ENCODE results near the gene RILPL2.
"Not testable (repeated sequence)": the region's sequence is repeated elsewhere in the genome, so short reads cannot be mapped to it uniquely, and the experiment has no call there.

Gene RILPL2, protein sequence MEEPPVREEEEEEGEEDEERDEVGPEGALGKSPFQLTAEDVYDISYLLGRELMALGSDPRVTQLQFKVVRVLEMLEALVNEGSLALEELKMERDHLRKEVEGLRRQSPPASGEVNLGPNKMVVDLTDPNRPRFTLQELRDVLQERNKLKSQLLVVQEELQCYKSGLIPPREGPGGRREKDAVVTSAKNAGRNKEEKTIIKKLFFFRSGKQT

DNA sequence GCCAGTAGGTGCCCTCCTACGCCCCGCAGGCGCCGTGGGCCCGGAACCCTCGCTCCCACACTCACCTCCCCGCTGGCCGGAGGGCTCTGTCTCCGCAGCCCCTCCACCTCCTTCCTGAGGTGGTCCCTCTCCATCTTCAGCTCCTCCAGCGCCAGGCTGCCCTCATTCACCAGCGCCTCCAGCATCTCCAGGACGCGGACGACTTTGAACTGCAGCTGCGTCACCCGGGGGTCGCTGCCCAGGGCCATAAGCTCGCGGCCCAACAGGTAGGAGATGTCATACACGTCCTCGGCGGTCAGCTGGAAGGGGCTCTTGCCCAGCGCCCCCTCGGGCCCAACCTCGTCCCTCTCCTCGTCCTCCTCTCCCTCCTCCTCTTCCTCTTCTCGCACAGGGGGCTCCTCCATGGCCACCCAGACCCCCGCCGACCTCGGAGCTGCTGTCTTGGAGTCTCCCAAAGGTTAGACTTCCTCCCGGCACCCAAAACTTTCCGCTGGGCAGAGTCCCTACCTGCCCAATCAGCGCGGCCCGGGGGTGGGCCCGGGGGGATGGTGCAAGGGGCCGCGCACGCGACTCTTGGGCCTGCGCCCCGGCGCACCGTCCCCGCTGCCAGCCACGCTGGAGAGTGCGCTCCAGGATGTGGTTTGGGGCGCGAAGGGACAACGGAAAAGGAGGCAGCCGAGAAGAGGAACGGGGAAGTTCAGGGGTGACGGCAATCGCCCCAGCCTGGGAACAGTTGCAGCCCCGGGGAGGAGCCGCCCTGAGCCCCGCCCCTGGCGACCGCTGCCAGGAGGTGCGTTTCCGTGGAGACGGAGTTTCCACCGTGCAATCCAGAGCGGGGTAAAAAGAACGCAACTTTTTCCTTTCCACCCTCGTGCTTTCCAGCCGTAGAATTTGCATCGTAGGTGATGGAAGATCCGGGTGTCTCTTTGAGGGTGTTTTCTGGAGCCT lies at the start of gene RILPL2:
Gene RILPL2 (minus strand): TSS at position 668 of the 948 bp plus-strand sequence. CDS start 264 bp downstream, at position 404.
- peak; percentile 68 to 80 (median 76) for DNase-seq

DNA sequence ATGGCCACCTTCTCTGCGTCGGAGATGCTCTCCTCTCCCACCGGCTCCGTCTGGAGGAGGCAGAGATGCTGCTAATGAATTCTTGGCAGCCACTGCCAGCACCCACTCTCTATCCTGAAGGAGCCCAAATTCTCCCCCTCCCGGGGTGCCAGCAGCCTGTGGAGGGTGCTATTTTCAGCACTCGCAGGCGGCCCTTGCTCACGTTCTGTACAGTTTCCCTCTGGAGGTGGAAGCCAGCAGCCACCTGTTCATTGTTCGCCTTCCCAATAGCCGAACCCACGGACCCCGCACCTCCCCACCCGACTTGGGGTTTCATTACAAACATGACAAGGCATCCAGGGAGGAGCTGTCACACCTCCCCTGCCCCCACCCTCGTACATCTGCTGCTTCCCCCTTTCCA lies 49.3 kb upstream of the RILPL2 start:
- DNase-seq, result no peak

DNA sequence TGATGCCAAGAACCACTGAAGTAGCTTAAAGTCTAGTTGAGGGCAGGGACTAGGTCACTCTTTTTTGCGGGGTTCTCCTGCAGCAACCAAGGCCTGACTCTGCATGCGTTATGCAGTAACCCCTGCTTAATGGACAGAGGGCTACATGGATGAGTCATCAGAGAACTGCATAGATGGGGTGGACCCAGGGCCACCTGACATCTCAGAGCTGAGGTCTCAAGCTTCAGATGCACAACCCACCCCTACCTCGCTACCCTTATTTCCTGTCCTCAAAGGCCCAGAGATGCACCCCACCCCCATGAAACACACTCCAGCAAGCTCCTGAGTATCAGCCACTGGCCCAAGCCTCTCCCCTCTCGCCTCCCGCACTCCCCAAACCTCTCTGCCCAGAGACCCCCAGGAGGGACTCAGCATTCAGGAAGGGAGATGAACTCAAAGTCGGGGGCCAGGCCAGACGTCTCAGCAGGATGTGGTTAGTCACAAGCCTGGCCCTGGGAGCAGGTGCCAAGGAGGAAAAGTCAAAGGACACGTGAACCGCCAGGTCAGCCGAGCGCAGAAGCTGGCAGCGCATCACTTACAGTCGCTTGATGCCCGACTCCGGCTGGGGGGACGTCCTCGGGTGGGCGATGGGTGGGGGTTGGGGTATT lies 47.2 kb upstream of the RILPL2 start:
- no peak for DNase-seq

DNA sequence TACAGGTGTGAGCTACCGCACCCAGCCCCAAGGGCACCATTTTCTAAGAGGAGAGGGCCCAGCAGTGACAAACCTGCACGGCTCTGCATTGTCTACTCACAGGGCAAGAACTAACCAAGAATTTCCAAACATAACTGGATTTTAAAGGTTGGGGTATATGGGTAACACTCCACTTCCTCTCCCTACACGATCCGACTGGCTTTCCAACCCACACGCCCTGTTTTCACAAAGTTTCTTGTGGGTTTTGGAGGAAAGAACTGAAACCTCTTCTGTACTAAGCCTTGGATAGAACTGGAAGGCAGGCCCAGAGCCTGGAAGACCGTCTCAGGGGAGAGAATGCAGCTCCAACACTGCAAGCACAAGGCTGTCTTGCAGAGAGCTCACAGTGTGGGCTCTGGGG lies 46.4 kb upstream of the RILPL2 start:
- no peak for DNase-seq

DNA sequence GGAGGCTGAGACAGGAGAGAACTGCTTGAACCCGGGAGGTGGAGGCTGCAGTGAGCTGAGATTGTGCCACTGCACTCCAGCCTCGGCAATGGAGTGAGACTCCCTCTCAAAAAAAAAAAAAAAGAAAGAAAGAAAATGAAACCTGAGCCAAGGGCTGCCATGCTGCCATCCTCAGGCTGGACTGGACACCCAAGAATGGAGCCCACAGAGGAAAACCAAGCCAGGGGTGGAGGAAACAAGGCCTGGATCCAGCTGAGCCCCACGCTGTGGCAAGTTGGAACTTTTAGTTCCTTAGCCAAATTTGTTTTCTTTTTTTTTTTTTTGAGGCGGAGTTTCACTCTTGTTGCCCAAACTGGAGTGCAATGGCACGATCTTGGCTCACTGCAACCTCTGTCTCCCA lies 44.8 kb upstream of the RILPL2 start:
- DNase-seq, result not testable (repeated sequence)

DNA sequence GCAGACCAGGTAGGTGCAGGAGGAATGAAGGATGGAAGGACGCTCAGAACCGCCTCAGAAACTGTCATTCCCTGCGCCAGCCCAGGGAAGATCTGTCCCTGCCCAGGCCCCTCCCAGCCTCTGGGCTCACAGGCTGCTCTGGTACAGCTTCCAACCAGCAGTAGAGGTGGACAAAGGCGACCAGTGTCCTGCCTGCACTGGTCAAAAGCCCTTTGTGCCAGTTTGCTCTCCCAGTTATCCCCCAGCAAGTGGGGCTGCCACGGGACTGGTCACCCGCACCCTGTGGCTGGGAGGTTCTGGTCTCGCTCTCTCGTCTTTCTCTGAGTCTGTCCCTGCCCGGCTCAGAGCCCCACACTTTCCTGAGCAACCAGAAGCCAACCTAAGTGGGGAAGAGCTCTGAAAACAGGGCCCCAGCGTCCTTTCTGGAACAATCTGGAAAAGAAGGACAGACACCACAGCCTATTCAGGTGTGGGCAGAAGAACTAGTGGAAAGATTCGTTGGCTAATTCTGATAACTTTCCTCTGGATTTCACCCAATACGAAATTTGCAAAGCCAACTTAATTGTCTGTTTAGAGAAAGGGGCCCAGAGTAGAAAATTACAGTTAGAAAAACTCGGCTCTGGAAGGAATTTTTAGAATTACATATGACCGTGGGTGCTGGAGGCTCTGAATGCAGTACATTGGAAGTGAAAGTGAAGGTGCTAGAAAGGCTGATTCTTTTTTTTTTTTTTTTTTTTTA lies 43.1 kb upstream of the RILPL2 start:
- no peak for DNase-seq

DNA sequence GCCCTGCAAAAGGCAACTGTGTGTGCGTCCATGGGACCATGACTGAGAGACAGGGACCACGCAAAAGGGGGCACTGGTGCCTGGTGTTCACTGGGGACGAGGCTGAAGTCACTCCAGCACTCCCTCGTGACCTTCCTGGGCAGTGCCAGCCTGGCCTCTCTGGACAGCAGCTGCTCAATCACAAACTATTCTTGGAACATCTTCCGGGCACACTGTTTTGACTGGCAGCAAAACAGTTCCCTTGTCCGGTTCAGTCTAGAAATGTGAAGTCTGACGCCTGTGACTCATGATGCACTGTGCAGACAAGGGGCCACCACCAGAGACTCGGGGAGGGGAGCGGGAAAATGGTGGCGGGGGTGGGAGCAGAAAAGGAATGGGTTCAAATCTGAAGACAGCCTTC lies 42.3 kb upstream of the RILPL2 start:
- no peak for DNase-seq

DNA sequence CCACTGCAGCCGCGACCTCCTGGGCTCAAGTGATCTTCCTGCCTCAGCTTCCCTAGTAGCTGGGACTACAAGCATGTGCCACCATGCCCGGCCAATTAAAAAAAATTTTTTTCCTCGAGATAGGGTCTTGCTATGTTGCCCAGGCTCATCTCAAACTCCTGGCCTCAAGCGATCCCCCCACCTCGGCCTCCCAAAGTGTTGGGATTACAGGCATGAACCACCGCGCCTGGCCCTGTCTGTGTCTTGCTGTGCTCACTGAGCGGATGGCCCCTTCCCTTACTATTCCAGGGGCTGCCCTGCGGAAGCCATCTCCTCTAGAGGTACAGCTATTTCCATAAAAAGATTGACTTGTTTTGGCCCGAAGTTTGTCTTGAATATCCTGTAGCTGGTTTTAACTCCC lies 41.6 kb upstream of the RILPL2 start:
- no peak for DNase-seq

DNA sequence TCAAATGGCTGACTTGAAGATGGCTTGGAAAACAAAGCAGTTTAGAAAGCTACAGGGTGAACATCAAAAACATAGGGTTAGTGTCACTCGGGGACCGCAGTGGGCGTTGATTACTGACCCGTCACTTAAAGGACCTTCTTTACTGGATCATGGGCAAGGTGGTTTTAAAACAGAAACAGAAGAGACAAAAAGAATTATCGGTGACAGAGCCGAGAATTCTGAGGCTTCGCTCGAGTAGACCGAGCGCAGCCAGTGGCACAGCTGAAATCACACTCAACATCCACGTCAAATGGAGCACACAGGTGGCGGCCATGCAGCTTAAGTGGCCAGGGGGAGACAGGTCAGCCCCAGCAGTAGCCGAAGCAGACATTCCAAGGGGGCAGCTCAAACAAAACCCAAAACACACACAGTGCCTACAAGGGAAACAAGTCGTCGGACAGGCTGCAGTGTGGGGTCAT lies 38.8 kb upstream of the RILPL2 start:
- DNase-seq, result no peak

DNA sequence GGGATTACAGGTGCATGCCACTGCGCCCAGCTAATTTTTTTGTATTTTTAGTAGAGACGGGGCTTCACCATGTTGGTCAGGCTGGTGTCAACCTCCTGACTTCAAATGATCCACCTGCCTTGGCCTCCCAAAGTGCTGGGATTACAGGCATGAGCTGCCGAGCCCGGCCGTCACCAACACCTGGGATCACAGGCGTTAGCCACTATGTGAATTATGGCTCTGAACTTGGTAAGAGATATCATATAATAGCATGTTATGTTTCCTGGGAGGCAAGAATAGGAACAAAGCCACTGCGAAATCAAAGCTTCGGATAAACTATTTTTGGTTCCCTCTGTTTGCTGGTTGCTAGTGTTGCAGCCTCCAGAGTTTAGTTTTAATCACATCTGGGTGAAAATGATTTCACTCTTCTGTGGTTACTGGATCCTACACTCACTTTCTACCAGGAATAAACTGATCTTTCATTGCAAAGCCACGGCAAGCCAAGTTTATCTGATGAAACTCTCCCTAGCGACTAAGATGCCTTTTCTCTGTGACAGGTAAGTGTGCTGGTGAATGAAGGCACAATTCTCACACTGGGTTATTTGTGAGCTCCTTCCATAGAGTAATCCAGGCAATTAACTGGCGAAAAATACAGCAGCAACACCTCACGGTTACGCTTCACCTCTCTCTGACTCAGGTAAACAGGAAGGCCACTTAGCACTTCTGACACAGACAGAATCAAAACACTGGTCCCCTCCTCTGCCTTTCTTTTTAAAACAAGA lies 38.2 kb upstream of the RILPL2 start:
- DNase-seq, result no peak

DNA sequence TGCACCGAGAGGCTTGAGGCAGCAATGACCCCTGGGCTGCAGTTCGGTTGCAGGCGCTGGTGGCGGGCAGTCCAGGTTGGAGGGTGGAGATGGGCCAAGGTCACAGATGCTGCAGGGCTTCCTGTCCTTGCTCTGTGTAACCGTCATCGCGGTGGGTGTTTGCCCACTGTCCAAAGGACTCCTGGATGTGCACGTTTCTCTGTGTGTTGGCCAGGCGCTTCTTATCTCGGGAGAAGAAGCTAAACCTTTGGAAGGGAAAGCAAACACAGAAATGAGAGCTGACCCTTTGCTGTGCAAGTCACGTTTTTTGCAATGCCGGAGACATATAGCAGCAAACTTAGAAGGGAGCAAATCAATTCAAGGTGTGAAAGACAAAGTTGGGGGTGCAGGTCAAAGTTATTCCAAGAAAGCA lies 36.0 kb upstream of the RILPL2 start:
- no peak for DNase-seq

DNA sequence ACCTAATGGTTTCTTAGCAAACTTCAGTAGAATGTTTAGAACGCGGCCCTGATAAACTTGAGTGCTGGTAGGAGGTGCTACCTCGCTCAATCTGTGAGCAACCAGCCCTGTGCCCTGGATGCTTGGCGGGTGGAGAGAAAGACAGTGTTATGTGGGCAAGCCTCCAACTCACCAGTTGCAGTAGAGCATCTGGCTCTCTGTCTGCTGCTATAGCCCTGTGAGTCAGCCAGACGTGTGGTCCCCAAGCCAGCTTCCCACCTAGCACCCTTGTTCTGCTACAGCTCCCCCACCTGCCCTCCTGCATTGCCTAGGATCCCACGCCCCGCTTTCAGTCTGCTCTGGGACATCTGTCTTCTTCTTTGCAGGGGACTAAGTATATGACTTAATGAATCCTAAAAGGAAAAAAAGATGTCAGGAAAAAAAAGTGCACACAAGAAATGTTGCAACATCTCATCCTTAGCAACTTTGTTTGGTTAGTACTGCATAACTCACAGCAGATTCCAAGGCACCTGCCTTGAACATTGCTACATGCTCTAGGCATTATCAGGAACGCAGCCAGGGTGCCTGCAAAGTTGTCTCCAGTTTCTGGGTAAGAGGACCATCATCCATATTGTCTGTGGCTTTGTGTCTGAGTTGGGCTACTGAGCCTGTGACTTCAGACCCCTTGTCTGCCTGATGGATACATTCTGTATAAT lies 35.0 kb upstream of the RILPL2 start:
- DNase-seq, result no peak

DNA sequence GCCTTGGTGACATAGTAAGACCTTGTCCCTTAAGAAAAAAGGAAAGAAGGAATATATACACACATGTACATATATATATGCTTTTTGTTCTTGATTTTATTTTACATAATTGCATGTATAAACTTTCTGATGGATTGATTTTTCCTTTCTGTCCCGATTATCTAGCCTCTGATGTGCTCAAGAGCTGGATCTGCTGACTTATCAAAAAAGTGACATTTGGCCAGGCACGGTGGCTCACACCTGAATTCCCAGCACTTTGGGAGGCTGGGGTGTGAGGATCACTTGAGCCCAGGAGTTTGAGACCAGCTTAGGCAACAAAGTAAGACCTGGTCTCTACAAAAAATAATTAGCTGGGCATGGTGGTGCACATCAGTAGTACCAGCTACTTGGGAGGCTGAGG lies 33.5 kb upstream of the RILPL2 start:
- DNase-seq, result no peak

DNA sequence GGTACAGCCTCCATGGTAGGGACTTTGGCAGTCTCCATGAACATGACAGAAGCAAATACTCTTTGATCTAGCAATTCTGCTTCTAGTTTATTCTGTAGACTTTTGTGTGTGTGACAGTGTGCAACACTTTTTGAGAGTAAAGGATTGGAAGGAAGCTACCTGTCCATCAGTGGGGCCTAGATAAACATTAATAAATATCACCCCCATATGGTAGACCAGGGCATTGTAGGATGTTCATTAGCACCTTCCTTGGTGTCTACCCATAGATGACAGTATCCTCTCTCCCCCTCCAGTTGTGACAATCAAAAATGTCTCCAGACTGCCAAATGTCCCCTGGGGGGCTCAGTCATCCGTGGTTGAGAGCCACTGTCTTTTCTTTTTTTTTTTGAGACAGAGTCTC lies 32.3 kb upstream of the RILPL2 start:
- no peak for DNase-seq

DNA sequence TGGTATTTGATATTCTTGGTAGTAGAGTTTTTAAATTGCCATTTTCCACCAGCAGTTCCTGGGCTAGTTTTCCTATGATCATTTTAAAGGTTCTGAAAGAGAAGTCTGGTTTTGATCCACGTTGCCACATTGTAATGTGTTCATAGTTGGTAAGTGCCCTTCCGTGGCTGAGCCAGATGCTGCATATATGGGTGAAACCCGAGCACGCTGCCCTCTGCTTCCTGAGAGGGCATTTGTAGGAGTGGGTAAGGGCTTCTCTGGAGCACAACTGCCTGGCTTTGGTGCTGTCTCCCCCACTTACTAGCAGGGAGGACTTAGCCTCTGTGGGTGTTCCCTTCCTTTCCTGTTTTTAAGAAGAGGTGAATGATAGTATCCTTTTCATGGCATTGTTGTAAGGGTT lies 28.6 kb upstream of the RILPL2 start:
- no peak for DNase-seq

DNA sequence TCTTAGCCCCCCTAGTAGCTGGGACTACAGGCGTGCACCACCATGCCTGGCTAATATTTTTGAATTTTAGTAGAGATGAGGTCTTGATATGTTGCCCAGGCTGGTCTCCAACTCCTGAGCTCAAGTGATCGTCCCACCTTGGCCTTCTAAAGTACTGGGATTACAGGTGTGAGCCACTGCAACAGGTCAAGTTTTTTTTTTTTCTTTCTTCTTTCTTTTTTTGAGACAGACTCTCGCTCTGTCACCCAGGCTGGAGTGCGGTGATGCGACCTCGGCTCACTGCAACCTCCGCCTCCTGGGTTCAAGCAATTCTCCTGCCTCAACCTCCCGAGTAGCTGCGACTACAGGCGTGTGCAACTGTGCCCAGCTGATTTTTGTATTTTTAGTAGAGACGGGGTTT lies 26.7 kb upstream of the RILPL2 start:
- DNase-seq, result not testable (repeated sequence)

DNA sequence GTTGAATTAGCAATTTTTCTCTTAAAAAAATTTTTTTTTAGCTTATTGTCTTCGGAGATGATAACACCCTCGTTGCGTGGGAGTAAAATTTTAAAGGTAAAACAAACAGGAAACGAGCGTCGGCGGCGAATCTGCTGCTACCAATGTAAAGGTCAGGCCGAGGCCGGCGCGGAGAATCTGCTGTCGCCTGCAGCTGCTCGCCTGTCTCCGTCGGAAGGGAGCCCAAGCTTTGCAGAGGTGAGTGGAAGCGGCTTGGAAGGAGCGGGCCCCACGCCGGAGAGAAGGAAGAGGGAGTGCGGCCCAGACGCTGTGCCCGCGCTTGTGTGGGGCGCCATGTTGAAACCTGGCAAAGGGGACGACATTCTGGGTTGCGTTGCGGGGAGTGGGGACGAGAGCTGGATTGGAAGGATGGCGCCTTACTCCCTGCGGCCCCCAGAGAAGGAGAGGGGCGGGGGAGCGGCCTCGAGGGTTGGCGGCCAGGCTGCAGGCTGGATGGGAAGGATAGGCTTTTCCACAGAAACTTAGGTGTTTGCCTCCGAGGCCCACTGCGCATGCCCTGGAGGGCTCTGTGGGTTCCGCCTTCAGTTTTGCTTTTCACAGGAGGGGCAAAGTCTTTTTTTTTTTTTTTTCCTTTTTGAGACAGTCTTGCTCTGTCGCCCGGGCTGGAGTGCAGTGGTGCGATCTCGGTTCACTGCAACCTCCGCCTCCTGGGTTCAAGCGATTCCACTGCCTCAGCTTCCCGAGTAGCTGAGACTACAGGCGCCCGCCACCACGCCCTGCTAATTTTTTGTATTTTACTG lies 21.7 kb upstream of the RILPL2 start, which contains the start of gene SNRNP35:
Gene SNRNP35 (plus strand): TSS at position 160 of the 800 bp plus-strand sequence. CDS start 7,402 bp downstream, outside the sequence.
- DNase-seq, result peak; percentile 64 to 83 (median 81)

DNA sequence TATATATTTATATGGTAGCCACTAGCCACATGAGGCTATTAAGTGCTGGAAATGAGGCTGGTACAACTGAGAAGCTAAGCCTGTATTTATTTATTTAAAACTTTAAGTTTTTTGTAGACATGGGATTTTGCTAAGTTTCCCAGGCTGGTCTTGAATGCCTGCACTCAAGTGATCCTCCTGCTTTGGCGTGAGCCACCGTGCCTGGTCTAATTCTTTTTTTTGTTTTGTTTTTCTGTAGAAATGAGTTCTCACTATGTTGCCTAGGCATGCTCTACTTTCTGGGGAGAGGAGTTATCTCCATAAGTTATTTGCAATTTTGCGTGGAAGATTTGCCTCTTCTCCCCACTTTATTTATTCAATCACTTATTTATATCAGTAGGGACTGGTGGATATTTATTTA lies 16.7 kb upstream of the RILPL2 start:
- DNase-seq, result no peak

DNA sequence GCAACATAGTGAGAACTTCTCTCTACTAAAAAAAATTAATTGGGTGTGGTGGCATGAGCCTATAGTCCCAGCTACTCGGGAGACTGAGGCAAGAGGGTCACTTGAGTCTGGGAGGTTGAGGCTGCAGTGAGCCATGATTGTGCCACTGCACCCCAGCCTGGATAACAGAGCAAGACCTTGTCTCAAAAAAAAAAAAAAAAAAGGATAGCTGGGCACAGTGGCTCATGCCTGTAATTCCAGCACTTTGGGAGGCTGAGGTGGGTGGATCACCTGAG lies 15.7 kb upstream of the RILPL2 start:
- DNase-seq, result not testable (repeated sequence)

DNA sequence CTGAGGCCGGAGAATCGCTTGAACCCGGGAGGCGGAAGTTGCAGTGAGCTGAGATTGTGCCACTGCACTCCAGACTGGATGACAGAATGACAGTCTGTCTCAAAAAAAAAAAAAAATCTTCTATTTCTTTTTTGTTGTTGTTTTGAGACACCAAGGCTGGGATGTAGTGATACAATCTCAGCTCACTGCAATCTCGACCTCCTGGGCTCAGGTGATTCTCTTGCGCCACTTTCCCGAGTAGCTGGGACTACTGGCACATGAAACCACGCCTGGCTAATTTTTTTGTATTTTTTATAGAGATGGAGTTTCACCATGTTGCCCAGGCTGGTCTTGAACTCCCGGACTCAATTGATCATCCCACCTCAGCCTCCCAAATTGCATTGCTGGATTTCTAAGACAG lies 14.2 kb upstream of the RILPL2 start:
- DNase-seq, result no peak

DNA sequence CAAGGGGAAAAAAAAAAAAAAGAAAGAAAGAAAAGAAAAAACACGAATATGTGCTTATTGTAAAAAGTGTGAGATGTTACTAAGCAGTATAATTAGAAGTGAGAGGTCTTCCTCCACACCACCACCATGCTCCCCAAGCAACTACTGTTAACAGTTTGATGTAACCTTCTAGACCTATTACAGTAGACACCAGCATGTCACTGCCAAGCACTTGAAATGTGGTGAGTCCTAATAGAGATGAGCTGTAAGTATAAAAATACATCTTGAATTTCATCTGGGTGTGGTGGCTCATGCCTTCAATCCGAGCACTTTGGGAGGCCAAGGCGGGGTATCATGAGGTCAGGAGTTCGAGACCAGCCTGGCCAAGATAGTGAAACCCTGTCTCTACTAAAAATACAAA lies 13.4 kb upstream of the RILPL2 start:
- no peak for DNase-seq

Measured in activated naive CD4-positive, alpha-beta T cell (primary cell).